Measurements from ENCODE around the gene TWIST2.

Gene TWIST2

GRCh38 chr2:238907717-238908173, 59.9 kb downstream of the TWIST2 start:
- no peak overlapping the region for H3K4me2 ChIP-seq (ENCODE audit: low read length)
- H3K4me1 ChIP-seq (ENCODE audit: insufficient read depth, low read length, severe bottlenecking), result no peaks in the 10 kb centered on the region
- H3K4me3 ChIP-seq (ENCODE audit: low read depth, low read length, poor library complexity, severe bottlenecking), result no peak overlapping the region
- no peak overlapping the region for H3K9ac ChIP-seq (ENCODE audit: low read length)
- H3K9me3 ChIP-seq (ENCODE audit: low read length), result no peaks in the 10 kb centered on the region
- H3K27me3 ChIP-seq (ENCODE audit: insufficient read depth, low read length), result no peaks in the 10 kb centered on the region
- no peak overlapping the region for H3K27ac ChIP-seq (ENCODE audit: low read depth, low read length, poor library complexity, severe bottlenecking)
- no peaks in the 10 kb centered on the region for H3K9me2 ChIP-seq (ENCODE audit: low read depth, low read length)
- H4K20me1 ChIP-seq (ENCODE audit: insufficient read depth, low read length), result no peaks in the 10 kb centered on the region
- no peaks in the 10 kb centered on the region for H3K79me2 ChIP-seq (ENCODE audit: insufficient read depth, low read length)
- H3F3A ChIP-seq (ENCODE audit: insufficient read depth, low read length), result no peaks in the 10 kb centered on the region
- no peaks in the 10 kb centered on the region for H3K36me3 ChIP-seq (ENCODE audit: insufficient read depth, low read length)
- TF ChIP-seq EZH2 (IDR thresholded peaks at IDR 0.05; ENCODE audit: borderline replicate concordance, low read length), result no peak
- TF ChIP-seq, protein P1, sequence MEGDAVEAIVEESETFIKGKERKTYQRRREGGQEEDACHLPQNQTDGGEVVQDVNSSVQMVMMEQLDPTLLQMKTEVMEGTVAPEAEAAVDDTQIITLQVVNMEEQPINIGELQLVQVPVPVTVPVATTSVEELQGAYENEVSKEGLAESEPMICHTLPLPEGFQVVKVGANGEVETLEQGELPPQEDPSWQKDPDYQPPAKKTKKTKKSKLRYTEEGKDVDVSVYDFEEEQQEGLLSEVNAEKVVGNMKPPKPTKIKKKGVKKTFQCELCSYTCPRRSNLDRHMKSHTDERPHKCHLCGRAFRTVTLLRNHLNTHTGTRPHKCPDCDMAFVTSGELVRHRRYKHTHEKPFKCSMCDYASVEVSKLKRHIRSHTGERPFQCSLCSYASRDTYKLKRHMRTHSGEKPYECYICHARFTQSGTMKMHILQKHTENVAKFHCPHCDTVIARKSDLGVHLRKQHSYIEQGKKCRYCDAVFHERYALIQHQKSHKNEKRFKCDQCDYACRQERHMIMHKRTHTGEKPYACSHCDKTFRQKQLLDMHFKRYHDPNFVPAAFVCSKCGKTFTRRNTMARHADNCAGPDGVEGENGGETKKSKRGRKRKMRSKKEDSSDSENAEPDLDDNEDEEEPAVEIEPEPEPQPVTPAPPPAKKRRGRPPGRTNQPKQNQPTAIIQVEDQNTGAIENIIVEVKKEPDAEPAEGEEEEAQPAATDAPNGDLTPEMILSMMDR (IDR thresholded peaks at IDR 0.05; ENCODE audit: low read length), result no peak
- no peak overlapping the region for H2AFZ ChIP-seq (ENCODE audit: low read length)

DNA sequence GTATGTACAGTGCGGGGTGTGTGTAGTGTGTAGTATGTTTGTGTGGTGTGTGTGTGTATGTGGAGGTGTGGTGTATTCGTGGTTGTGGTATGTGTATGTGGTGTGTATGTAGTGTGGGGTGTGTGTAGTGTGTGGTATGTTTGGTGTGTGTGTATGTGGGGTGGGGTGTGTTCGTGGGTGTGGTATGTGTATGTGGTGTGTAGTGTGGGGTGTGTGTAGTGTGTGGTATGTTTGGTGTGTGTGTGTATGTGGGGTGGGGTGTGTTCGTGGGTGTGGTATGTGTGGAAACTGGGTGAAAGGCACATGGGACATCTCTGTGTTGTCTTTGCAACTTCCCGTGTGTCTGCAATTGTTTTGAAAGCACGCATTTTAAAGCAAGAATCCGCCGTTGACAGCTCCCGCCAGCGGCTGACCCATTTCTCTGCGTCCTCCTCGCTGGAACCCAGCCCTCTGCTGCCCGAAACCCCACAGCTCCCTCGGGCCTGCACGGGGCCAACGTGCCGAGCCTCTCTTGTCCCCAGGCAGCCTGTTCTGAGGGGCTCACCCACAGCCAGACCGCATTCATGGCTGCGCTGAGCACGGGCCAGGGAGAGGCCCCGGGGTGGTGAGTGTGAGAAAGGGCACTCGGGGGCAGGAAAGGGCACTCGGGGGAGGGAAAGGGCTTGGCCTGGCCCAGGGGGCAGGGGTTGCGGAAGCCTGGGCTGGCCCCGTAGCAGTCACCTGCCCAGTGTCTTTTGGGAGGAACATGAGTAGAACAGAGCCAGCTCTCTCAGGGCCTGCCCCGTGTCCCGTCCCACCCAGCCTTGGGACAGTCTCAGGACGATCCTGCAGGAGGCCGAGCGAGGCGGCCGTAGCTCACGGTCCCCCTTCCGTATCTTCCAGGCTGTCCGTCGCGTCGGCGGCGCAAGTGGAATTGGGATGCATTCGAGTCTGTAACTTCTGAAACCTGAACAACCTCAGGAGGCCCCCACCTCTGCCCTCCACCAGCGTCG, 61.4 kb downstream of the TWIST2 start:
- H3K9me3 ChIP-seq (ENCODE audit: low read length), result no peaks in the 10 kb centered on the region
- H3K79me2 ChIP-seq (ENCODE audit: insufficient read depth, low read length), result no peaks in the 10 kb centered on the region
- no peak for TF ChIP-seq EZH2 (IDR thresholded peaks at IDR 0.05; ENCODE audit: borderline replicate concordance, low read length)
- TF ChIP-seq, protein P1 (IDR thresholded peaks at IDR 0.05; ENCODE audit: low read length), result no peak
- no peak overlapping the region for H3K9ac ChIP-seq (ENCODE audit: low read length)
- no peaks in the 10 kb centered on the region for H3K9me2 ChIP-seq (ENCODE audit: low read depth, low read length)
- H4K20me1 ChIP-seq (ENCODE audit: insufficient read depth, low read length), result no peaks in the 10 kb centered on the region
- H3K27me3 ChIP-seq (ENCODE audit: insufficient read depth, low read length), result no peaks in the 10 kb centered on the region
- no peak overlapping the region for H3K4me3 ChIP-seq (ENCODE audit: low read depth, low read length, poor library complexity, severe bottlenecking)
- H3K27ac ChIP-seq (ENCODE audit: low read depth, low read length, poor library complexity, severe bottlenecking), result no peak overlapping the region
- H3F3A ChIP-seq (ENCODE audit: insufficient read depth, low read length), result no peaks in the 10 kb centered on the region
- H2AFZ ChIP-seq (ENCODE audit: low read length), result no peak overlapping the region
- H3K36me3 ChIP-seq (ENCODE audit: insufficient read depth, low read length), result no peaks in the 10 kb centered on the region
- no peaks in the 10 kb centered on the region for H3K4me1 ChIP-seq (ENCODE audit: insufficient read depth, low read length, severe bottlenecking)
- no peak overlapping the region for H3K4me2 ChIP-seq (ENCODE audit: low read length)

GRCh38 chr2:238910751-238911351, 63.0 kb downstream of the TWIST2 start:
- TF ChIP-seq EZH2 (IDR thresholded peaks at IDR 0.05; ENCODE audit: borderline replicate concordance, low read length), result no peak
- TF ChIP-seq, protein P1 (IDR thresholded peaks at IDR 0.05; ENCODE audit: low read length), result no peak
- Histone ChIP-seq H3K27me3 (ENCODE audit: insufficient read depth, low read length) (no peaks in the 10 kb centered on the region), H3K4me2 (ENCODE audit: low read length) (no peak overlapping the region), H3K36me3 (ENCODE audit: insufficient read depth, low read length) (no peaks in the 10 kb centered on the region), H3F3A (ENCODE audit: insufficient read depth, low read length) (no peaks in the 10 kb centered on the region), H3K9me3 (ENCODE audit: low read length) (no peaks in the 10 kb centered on the region), H3K9me2 (ENCODE audit: low read depth, low read length) (no peaks in the 10 kb centered on the region), H3K4me3 (ENCODE audit: low read depth, low read length, poor library complexity, severe bottlenecking) (no peak overlapping the region), H3K4me1 (ENCODE audit: insufficient read depth, low read length, severe bottlenecking) (no peaks in the 10 kb centered on the region), H3K9ac (ENCODE audit: low read length) (no peak overlapping the region), H3K27ac (ENCODE audit: low read depth, low read length, poor library complexity, severe bottlenecking) (no peak overlapping the region), H3K79me2 (ENCODE audit: insufficient read depth, low read length) (no peaks in the 10 kb centered on the region), H4K20me1 (ENCODE audit: insufficient read depth, low read length) (no peaks in the 10 kb centered on the region), H2AFZ (ENCODE audit: low read length) (no peak overlapping the region)

Data from OCI-LY1 (cell line).